ENCODE measurements around the gene KIRREL2. TPM values are rescaled to one million over a fixed set of nuclear protein-coding genes. Genes with fewer than 3 reads are reported as not detected.

KIRREL2 gene
- total and polyA plus RNA-seq, 2 experiments from 2014 or later: 3.6 to 9.9 TPM

- H3K36me3 ChIP-seq (ENCODE audit: insufficient read depth): no peaks in the 10 kb centered on the region; the same call in 1 of the 2 replicates
- H4K20me1 ChIP-seq (replicated peaks; ENCODE audit: insufficient read depth): no peaks in the 10 kb centered on the region
- peak overlapping the region; percentile 92 for H3K4me2 ChIP-seq
- H2AFZ ChIP-seq: peak overlapping the region; percentile 93
- H3F3A ChIP-seq (replicated peaks; ENCODE audit: low read depth): no peaks in the 10 kb centered on the region
- Mint-ChIP-seq H3K4me3 (peak overlapping the region; percentile 78), H3K36me3 (ENCODE audit: low read depth) (peaks cover 4% of the 10 kb centered on the region; the same call in 2 of the 3 replicates), H3K27ac (no peak overlapping the region), H3K9me3 (no peaks in the 10 kb centered on the region; the same call in 2 of the 3 replicates), H3K4me1 (peaks cover 25% of the 10 kb centered on the region), H3K27me3 (ENCODE audit: insufficient read depth, low read depth, poor library complexity) (peaks cover 66% of the 10 kb centered on the region)
- DNase-seq (ENCODE audit: low spot score) (peak; percentile 50), ATAC-seq (peak; percentile 14)
- peaks cover 64% of the 10 kb centered on the region for H3K27me3 ChIP-seq (ENCODE audit: insufficient read depth)
- no peaks in the 10 kb centered on the region for H3K79me2 ChIP-seq (replicated peaks; ENCODE audit: insufficient read depth)
- no peaks in the 10 kb centered on the region for H3K9me2 ChIP-seq (ENCODE audit: insufficient read depth)
- H3K4me1 ChIP-seq (ENCODE audit: insufficient read depth): peaks cover 15% of the 10 kb centered on the region
- no peak overlapping the region for H3K27ac ChIP-seq (ENCODE audit: low read depth)
- H3K4me3 ChIP-seq: peak overlapping the region; percentile 72
- TF ChIP-seq, protein P1, sequence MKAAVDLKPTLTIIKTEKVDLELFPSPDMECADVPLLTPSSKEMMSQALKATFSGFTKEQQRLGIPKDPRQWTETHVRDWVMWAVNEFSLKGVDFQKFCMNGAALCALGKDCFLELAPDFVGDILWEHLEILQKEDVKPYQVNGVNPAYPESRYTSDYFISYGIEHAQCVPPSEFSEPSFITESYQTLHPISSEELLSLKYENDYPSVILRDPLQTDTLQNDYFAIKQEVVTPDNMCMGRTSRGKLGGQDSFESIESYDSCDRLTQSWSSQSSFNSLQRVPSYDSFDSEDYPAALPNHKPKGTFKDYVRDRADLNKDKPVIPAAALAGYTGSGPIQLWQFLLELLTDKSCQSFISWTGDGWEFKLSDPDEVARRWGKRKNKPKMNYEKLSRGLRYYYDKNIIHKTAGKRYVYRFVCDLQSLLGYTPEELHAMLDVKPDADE (IDR thresholded peaks at IDR 0.05): no peak
- TF ChIP-seq, protein P2, sequence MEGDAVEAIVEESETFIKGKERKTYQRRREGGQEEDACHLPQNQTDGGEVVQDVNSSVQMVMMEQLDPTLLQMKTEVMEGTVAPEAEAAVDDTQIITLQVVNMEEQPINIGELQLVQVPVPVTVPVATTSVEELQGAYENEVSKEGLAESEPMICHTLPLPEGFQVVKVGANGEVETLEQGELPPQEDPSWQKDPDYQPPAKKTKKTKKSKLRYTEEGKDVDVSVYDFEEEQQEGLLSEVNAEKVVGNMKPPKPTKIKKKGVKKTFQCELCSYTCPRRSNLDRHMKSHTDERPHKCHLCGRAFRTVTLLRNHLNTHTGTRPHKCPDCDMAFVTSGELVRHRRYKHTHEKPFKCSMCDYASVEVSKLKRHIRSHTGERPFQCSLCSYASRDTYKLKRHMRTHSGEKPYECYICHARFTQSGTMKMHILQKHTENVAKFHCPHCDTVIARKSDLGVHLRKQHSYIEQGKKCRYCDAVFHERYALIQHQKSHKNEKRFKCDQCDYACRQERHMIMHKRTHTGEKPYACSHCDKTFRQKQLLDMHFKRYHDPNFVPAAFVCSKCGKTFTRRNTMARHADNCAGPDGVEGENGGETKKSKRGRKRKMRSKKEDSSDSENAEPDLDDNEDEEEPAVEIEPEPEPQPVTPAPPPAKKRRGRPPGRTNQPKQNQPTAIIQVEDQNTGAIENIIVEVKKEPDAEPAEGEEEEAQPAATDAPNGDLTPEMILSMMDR (conservative IDR thresholded peaks at IDR 0.05; ENCODE audit: low read depth in 2 of 2): peak in 1 of 2 experiments; percentile 53; a peak in 2 of 4 replicates
Observed at GRCh38 chr19:35860436-35860817, 3.7 kb downstream of the KIRREL2 start.

- Mint-ChIP-seq H3K9me3 (no peaks in the 10 kb centered on the region; the same call in 2 of the 3 replicates), H3K4me1 (peaks cover 21% of the 10 kb centered on the region), H3K4me3 (peak overlapping the region; percentile 78), H3K36me3 (ENCODE audit: low read depth) (peaks cover 4% of the 10 kb centered on the region; the same call in 2 of the 3 replicates), H3K27me3 (ENCODE audit: insufficient read depth, low read depth, poor library complexity) (peaks cover 64% of the 10 kb centered on the region), H3K27ac (no peak overlapping the region)
- Histone ChIP-seq H3K4me2 (peak overlapping the region; percentile 92), H3K4me3 (peak overlapping the region; percentile 72), H3K27ac (ENCODE audit: low read depth) (no peak overlapping the region), H2AFZ (peak overlapping the region; percentile 93), H3K9me2 (ENCODE audit: insufficient read depth) (no peaks in the 10 kb centered on the region), H3K79me2 (replicated peaks; ENCODE audit: insufficient read depth) (no peaks in the 10 kb centered on the region), H4K20me1 (replicated peaks; ENCODE audit: insufficient read depth) (no peaks in the 10 kb centered on the region), H3K27me3 (ENCODE audit: insufficient read depth) (peaks cover 58% of the 10 kb centered on the region), H3K4me1 (ENCODE audit: insufficient read depth) (peaks cover 11% of the 10 kb centered on the region), H3K36me3 (ENCODE audit: insufficient read depth) (no peaks in the 10 kb centered on the region; the same call in 1 of the 2 replicates), H3F3A (replicated peaks; ENCODE audit: low read depth) (no peaks in the 10 kb centered on the region)
- peak; percentile 54 for TF ChIP-seq POLR2AphosphoS5 (IDR thresholded peaks at IDR 0.05; ENCODE audit: low read depth)
- no peak for TF ChIP-seq STAT1 (IDR thresholded peaks at IDR 0.05; ENCODE audit: unreplicated experiment)
- ATAC-seq (peak; percentile 87), DNase-seq (ENCODE audit: low spot score) (peak; percentile 98)
Observed at GRCh38 chr19:35860818-35861639, 4.3 kb downstream of the KIRREL2 start.

GRCh38 chr19:35861640-35862160 lies 5.0 kb downstream of the KIRREL2 start:
- peaks cover 4% of the 10 kb centered on the region; the same call in 2 of the 3 replicates for H3K36me3 Mint-ChIP-seq (ENCODE audit: low read depth)
- peaks cover 21% of the 10 kb centered on the region for H3K4me1 Mint-ChIP-seq
- H3K4me3 Mint-ChIP-seq: peak overlapping the region; percentile 78
- Histone ChIP-seq H3K4me3 (peak overlapping the region; percentile 72), H3K27me3 (ENCODE audit: insufficient read depth) (peaks cover 59% of the 10 kb centered on the region), H4K20me1 (replicated peaks; ENCODE audit: insufficient read depth) (no peaks in the 10 kb centered on the region), H3K36me3 (ENCODE audit: insufficient read depth) (no peaks in the 10 kb centered on the region; the same call in 1 of the 2 replicates), H2AFZ (peak overlapping the region; percentile 74), H3K9me2 (ENCODE audit: insufficient read depth) (no peaks in the 10 kb centered on the region), H3K4me2 (peak overlapping the region; percentile 92), H3K79me2 (replicated peaks; ENCODE audit: insufficient read depth) (no peaks in the 10 kb centered on the region), H3F3A (replicated peaks; ENCODE audit: low read depth) (no peaks in the 10 kb centered on the region), H3K4me1 (ENCODE audit: insufficient read depth) (peaks cover 11% of the 10 kb centered on the region), H3K27ac (ENCODE audit: low read depth) (no peak overlapping the region)
- ATAC-seq (peak; percentile 9), DNase-seq (ENCODE audit: low spot score) (peak; percentile 36)
- H3K27me3 Mint-ChIP-seq (ENCODE audit: insufficient read depth, low read depth, poor library complexity): peaks cover 65% of the 10 kb centered on the region
- no peak overlapping the region for H3K27ac Mint-ChIP-seq
- no peaks in the 10 kb centered on the region; the same call in 2 of the 3 replicates for H3K9me3 Mint-ChIP-seq
- TF ChIP-seq ZNF114 (CRISPR knock-in tag; IDR thresholded peaks at IDR 0.05): no peak
- no peak for TF ChIP-seq EZH2 (IDR thresholded peaks at IDR 0.05; ENCODE audit: low read depth, unreplicated experiment)
- no peak for TF ChIP-seq CREB1 (CRISPR knock-in tag; IDR thresholded peaks at IDR 0.05; ENCODE audit: low read depth)
- no peak for TF ChIP-seq REST (IDR thresholded peaks at IDR 0.05; ENCODE audit: unreplicated experiment)
- TF ChIP-seq, protein P2 (conservative IDR thresholded peaks at IDR 0.05; ENCODE audit: low read depth in 2 of 2): no peak
